Type B pancreatic cell (in vitro differentiated cells): ENCODE results near the gene GBGT1. TPM values are rescaled to one million over a fixed set of nuclear protein-coding genes. Genes with fewer than 3 reads are reported as not detected.
A peak's percentile ranks its signal among the peaks of the same experiment; 100 is the strongest.

Experiments used
- DNase-seq: peaks from one replicate; pipeline ENCODE4 v3.0.0; 2021; ENCODE audit warnings: mixed read lengths; ENCODE audit not compliant: unreplicated experiment; ENCODE audit errors: extremely low spot score
- H3K27ac Mint-ChIP-seq: 2 replicates; pipeline ENCODE4 v1.8.0; 2021; ENCODE audit warnings: mild to moderate bottlenecking, mixed read lengths
- H3K27me3 Mint-ChIP-seq: 2 replicates; pipeline ENCODE4 v1.8.0; 2021; ENCODE audit warnings: mixed read lengths
- H3K36me3 Mint-ChIP-seq: 2 replicates; pipeline ENCODE4 v1.8.0; 2021; ENCODE audit warnings: mixed read lengths
- H3K4me1 Mint-ChIP-seq: one replicate; pipeline ENCODE4 v1.8.0; 2021; ENCODE audit warnings: mixed read lengths; ENCODE audit not compliant: unreplicated experiment
- H3K4me3 Mint-ChIP-seq: 2 replicates; pipeline ENCODE4 v1.8.0; 2021; ENCODE audit warnings: mild to moderate bottlenecking, mixed read lengths
- H3K9me3 Mint-ChIP-seq: 2 replicates; pipeline ENCODE4 v1.8.0; 2021; ENCODE audit warnings: mixed read lengths
- CTCF ChIP-seq: fragments of 200-600 bp; sonication (generic); conservative IDR thresholded peaks from 2 replicates; pipeline ENCODE4 v1.5.0; 2021; ENCODE audit warnings: antibody characterized with exemption, mild to moderate bottlenecking
- total RNA-seq: library from RNA; stranded (reverse); gene quantifications from 2 replicates; pipeline ENCODE4 v1.2.1, GENCODE V29; 2021; ENCODE audit warnings: low replicate concordance

Gene GBGT1
- total RNA-seq, 1 donor from 2014 or later = 21.0 TPM

DNA sequence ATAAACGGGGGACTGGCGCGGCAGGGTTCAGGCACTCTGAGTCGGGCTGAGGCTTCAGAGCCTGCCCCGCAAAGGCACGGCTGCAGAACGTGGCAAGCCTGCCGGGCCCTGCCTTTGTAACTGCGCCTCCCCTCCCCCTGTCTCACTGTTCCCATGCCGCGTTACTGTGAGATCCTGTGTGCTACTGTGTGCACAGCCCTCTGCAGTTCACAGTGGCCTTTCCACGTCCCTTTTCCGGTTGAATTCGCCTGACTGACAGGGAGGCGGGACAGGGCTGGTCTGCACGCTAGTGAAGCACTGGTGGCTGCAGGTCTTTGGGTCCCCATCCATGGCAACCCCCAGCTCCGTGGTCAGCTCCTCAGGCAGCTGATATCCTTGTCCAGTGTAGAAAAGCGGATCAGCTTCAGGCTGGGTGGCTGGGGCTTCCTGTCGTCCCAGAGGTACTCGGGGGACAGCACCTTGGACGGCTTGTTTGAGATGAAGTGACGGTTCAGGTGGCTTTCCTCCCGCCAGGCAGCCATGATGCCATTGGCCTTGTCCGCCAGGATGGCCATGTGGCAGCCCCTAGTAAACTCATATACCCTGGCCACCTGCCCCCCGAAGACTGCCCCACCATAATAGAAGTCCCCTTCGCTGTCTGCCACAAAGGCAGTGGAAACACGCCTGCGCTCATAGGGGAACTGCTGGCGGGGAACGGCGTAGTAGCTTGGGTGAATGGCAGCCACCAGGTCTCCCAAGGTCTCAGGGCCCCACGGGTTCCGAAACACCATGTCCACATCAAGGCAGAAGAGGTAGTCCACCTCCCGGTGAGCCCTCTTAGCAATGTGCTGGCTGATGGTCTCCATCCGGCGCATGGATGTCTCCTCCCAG, 10.3 kb downstream of the GBGT1 start:
- no peaks in the 10 kb centered on the region for H3K27me3 Mint-ChIP-seq
- H3K4me1 Mint-ChIP-seq = peaks cover 4% of the 10 kb centered on the region
- H3K27ac Mint-ChIP-seq = no peak overlapping the region
- no peak overlapping the region for H3K4me3 Mint-ChIP-seq
- H3K9me3 Mint-ChIP-seq = no peaks in the 10 kb centered on the region
- DNase-seq = no peak
- TF ChIP-seq CTCF = no peak
- no peaks in the 10 kb centered on the region for H3K36me3 Mint-ChIP-seq

DNA sequence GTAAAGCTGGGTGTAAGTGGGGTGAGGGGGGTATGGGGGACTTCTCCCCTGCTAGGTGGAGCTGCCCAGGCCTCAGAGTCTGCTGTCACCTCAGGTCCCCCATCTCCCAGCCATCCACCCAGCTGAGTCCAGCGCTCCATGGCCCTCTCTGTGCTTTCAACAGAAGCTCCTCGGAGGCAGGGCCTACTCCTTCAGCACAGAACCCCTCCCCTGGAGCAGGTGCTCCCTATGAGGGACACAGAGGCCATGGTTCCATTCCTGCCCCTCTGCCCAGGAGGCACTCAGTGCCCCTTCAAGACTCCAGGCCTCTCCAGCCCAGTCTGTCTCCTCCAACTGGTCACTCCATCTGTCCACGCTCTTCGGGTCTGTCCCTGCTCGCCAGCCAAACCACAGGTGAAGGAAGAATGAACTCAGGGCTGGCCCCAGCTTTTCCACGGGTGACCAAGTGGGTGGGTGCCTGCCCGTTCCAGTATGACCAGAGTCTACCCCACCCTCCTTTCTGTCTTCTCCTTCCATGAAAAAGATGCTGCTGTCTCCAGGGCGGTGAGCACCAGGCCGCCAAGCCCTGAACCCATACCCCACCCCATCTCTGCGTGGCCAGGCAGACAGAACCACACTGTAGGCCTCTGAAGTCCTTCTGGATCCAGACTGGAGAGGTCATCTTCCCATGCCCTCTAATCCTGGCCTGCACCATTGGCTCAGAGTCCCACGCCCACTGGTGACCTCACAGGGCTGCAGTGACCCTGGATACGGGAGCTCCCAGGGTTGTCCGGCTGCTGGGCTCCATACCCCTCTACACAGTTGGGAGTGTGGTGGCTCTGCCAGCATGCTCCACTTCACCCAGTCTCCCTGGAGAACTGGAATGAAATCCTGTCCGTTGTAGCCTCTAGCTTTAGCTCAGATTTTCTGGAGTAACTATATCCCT, 11.9 kb downstream of the GBGT1 start:
- Mint-ChIP-seq H3K36me3 (no peaks in the 10 kb centered on the region), H3K4me3 (peak overlapping the region; percentile 74), H3K9me3 (no peaks in the 10 kb centered on the region), H3K27me3 (no peaks in the 10 kb centered on the region), H3K4me1 (peaks cover 9% of the 10 kb centered on the region), H3K27ac (peak overlapping the region; percentile 81)
- no peak for DNase-seq
- TF ChIP-seq CTCF = no peak

DNA sequence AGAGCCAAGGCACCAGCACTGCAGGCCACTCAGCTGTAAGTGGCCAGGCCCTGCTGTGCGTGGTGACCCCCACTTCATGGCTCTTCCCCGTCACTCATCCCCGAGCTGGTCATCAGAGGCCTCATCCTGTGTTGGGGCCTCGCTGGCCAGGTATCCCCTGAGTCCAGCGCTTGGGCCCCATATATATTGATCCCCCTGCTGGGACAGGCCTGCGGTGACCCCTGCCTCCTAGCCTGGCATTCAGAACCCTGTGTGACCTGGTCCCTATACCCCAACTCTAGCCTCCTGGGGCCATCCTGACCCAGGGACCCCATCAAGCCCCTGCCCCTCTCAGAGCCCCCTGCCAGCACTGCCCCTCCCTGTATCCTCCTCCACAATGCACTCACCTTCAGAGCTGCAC, 12.7 kb downstream of the GBGT1 start:
- Mint-ChIP-seq H3K9me3 (no peaks in the 10 kb centered on the region), H3K27me3 (no peaks in the 10 kb centered on the region), H3K4me1 (peaks cover 9% of the 10 kb centered on the region), H3K36me3 (no peaks in the 10 kb centered on the region), H3K27ac (peak overlapping the region; percentile 74), H3K4me3 (peak overlapping the region; percentile 74)
- DNase-seq = no peak
- no peak for TF ChIP-seq CTCF

GRCh38 chr9:133149130-133150015, 14.3 kb downstream of the GBGT1 start:
- Mint-ChIP-seq H3K36me3 (no peaks in the 10 kb centered on the region), H3K27me3 (no peaks in the 10 kb centered on the region), H3K27ac (peak overlapping the region; percentile 75), H3K9me3 (no peaks in the 10 kb centered on the region), H3K4me1 (peaks cover 20% of the 10 kb centered on the region), H3K4me3 (peak overlapping the region; percentile 77)
- DNase-seq = peak; percentile 88
- no peak for TF ChIP-seq CTCF
